ENCODE data around the gene SLC22A23. TPM values are rescaled to one million over a fixed set of nuclear protein-coding genes. Genes with fewer than 3 reads are reported as not detected.
A peak's percentile ranks its signal among the peaks of the same experiment; 100 is the strongest.

SLC22A23 gene
- total RNA-seq, 6 donors from 2014 or later, result 18.2 to 73.1 (median 28.3) TPM

DNA sequence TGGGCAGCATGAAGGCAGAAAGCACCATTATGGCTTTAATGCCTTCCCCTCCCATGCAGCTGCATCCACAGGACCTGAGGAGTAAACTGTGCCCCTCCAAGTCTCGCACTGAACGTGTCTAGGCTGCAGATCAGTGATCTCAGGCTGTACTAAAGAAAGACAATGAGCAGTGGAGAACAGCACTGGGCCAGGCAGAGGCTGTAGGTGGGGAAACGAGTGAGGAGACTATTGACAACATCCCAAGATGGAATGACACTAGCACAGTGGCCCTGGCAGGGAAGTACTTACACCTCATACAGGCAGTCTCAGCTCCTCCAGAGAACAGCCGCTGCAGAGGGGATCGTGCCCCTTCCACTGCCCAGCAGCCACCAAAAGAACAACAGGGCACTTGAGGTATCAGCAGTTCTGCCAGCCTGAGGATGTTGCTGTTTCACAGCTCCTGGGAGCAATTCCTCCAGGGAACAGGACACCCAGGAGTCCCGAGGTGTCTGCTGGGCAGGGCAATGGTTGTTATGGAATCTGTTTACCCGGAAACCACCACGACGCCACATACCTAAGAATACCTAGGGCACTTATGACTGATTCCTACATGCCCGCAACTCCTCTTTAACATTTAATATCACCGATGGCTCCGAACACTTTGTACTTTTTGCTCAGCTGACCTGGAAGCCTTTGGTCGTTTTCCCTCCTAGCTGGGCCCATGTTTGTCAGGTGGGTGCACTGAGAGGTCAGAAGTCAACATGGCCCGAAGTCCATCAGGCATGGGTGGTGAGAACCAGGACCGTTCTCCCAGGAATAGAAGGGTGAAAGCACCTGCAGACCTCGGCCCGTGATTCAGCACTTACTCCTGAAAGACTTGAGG lies 79.1 kb downstream of the SLC22A23 start:
- peak; percentile 31 to 79 for ATAC-seq (ENCODE audit: low FRiP score in 2 of 2)
- no peaks in the 10 kb centered on the region for H3K27me3 ChIP-seq
- DNase-seq, result peak in 1 of 2 donors; percentile 33
- H3K4me3 ChIP-seq, result no peak overlapping the region
- H3K27ac ChIP-seq, result peak overlapping the region; percentile 9 to 54 (median 42)
- 77 to 79% methylated on average over 17 of the region's 17 CpGs for WGBS, 2 donors
- no peak for TF ChIP-seq POLR2A (IDR thresholded peaks at IDR 0.05)
- TF ChIP-seq, protein P1, sequence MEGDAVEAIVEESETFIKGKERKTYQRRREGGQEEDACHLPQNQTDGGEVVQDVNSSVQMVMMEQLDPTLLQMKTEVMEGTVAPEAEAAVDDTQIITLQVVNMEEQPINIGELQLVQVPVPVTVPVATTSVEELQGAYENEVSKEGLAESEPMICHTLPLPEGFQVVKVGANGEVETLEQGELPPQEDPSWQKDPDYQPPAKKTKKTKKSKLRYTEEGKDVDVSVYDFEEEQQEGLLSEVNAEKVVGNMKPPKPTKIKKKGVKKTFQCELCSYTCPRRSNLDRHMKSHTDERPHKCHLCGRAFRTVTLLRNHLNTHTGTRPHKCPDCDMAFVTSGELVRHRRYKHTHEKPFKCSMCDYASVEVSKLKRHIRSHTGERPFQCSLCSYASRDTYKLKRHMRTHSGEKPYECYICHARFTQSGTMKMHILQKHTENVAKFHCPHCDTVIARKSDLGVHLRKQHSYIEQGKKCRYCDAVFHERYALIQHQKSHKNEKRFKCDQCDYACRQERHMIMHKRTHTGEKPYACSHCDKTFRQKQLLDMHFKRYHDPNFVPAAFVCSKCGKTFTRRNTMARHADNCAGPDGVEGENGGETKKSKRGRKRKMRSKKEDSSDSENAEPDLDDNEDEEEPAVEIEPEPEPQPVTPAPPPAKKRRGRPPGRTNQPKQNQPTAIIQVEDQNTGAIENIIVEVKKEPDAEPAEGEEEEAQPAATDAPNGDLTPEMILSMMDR (IDR thresholded peaks at IDR 0.05), result no peak
- peak in 2 of 4 donors; percentile 7 to 57 for TF ChIP-seq EP300 (IDR thresholded peaks at IDR 0.05)
- peak; percentile 17 to 20 for TF ChIP-seq POLR2AphosphoS5 (IDR thresholded peaks at IDR 0.05)
- no peaks in the 10 kb centered on the region for H3K9me3 ChIP-seq
- no peaks in the 10 kb centered on the region for H3K36me3 ChIP-seq
- peaks cover 0 to 22% (median 5%) of the 10 kb centered on the region in 4 donors for H3K4me1 ChIP-seq

DNA sequence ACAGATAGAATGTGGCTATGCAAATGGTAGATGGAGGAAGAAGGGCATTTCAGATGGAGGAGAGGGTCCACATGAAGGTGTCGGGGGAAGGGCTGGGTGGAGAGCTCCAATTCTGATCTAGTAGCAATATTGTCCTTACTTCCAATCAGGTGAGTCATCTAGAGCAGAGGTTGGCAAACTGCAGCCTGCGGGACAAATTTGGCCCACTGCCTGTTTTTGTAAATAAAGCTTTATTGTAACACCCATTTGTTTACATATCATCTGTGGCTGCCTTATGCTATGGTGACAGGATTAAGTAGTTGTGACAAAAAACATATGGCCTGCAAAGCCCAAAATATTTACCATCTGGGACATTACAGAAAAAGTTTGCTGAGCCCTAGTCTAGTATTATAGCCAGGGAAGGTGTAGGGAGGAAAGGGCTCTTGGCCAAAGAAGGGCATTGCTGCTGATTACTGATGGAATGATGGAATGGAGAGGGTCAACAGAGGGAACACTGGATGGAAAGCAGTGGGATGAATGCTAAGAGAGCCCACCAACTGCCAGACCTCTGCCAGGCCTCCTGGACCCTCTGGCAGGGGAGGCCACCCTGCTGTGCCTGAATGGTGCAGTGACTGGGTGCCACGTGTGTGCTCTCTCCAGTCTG lies 79.8 kb downstream of the SLC22A23 start:
- peak overlapping the region in 3 of 4 donors; percentile 33 to 54 (median 52) for H3K27ac ChIP-seq
- TF ChIP-seq POLR2AphosphoS5 (IDR thresholded peaks at IDR 0.05) (no peak), POLR2A (IDR thresholded peaks at IDR 0.05) (no peak), EP300 (IDR thresholded peaks at IDR 0.05) (no peak)
- TF ChIP-seq, protein P1 (IDR thresholded peaks at IDR 0.05), result no peak
- no peak for ATAC-seq (ENCODE audit: low FRiP score in 2 of 2)

DNA sequence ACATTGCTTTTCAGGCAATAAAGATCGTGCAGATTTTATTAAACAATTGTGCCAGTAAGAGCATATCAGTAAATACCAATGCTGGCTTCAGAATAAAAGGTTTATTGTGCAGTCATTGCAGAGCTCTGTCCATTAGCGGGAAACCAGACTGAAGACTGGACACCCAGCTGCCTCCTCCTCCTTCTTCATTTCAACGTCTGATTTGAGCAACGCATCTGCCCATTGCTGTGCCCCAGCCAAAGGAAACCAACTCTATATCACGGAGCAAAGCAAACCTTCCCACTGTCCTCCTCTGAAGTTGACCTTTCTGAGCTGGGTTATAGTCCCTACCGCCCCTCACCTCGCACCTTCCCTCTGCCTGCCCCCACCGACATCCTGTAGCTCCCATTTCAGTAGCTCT lies 80.8 kb downstream of the SLC22A23 start:
- Histone ChIP-seq H3K27ac (no peak overlapping the region), H3K27me3 (no peaks in the 10 kb centered on the region), H3K4me1 (peaks cover 0 to 19% (median 5%) of the 10 kb centered on the region in 4 donors), H3K36me3 (no peaks in the 10 kb centered on the region), H3K4me3 (no peak overlapping the region), H3K9me3 (no peaks in the 10 kb centered on the region)
- WGBS, 2 donors, result 82 to 87% methylated on average over 8 of the region's 8 CpGs
- no peak for ATAC-seq (ENCODE audit: low FRiP score in 2 of 2)
- no peak for DNase-seq
- TF ChIP-seq POLR2AphosphoS5 (IDR thresholded peaks at IDR 0.05), result no peak
- TF ChIP-seq, protein P1 (IDR thresholded peaks at IDR 0.05), result no peak
- no peak for TF ChIP-seq POLR2A (IDR thresholded peaks at IDR 0.05)
- TF ChIP-seq EP300 (IDR thresholded peaks at IDR 0.05), result no peak

More for the DNA sequence above, 79.8 kb downstream of the SLC22A23 start:
- Histone ChIP-seq H3K4me3 (no peak overlapping the region), H3K9me3 (no peaks in the 10 kb centered on the region), H3K27me3 (no peaks in the 10 kb centered on the region), H3K36me3 (no peaks in the 10 kb centered on the region), H3K4me1 (peaks cover 0 to 18% (median 5%) of the 10 kb centered on the region in 4 donors)
- no peak for DNase-seq
- 84 to 85% methylated on average over 3 of the region's 3 CpGs for WGBS, 2 donors

DNA sequence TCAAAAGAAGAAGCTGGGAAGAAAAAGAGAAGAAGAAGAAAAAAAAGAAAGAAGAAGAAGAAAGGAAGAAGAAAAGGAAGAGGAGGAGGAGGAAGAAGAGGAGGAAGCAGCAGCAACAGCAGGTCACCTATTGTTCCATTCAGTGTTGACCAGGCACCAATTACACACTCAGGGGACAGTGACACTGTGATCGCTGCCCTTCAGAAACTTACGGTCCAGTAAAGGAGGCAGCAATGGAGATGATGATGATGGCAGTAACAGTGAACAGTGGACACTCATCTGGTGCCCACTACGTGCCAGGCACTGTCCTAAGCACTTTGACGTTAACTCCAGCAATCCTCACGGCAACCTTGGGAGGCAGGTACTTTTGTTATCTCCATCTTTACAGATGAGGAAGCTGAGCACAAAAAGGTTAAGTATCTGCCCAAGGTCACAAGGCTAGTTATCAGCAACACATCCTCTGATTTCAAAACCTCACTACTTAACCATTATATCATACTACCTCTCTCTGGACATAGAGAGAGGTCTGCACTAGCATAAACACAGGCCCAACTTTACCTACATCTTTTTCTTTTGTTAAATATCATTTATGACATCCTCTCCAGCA lies 83.2 kb downstream of the SLC22A23 start:
- Histone ChIP-seq H3K27ac (no peak overlapping the region), H3K4me3 (no peak overlapping the region), H3K27me3 (no peaks in the 10 kb centered on the region), H3K36me3 (no peaks in the 10 kb centered on the region), H3K4me1 (peaks cover 0 to 13% (median 4%) of the 10 kb centered on the region in 4 donors), H3K9me3 (no peaks in the 10 kb centered on the region)
- TF ChIP-seq EP300 (IDR thresholded peaks at IDR 0.05) (no peak), POLR2AphosphoS5 (IDR thresholded peaks at IDR 0.05) (no peak), POLR2A (IDR thresholded peaks at IDR 0.05) (no peak)
- TF ChIP-seq, protein P1 (IDR thresholded peaks at IDR 0.05), result no peak
- ATAC-seq (ENCODE audit: low FRiP score in 2 of 2), result no peak
- DNase-seq, result no peak
- 95 to 97% methylated on average over 5 of the region's 5 CpGs for WGBS, 2 donors
